Effector memory CD4-positive, alpha-beta T cell (primary cell): ENCODE measurements around the gene EPN2.
"Not testable (repeated sequence)": the region's sequence is repeated elsewhere in the genome, so short reads cannot be mapped to it uniquely, and the experiment has no call there.

Experiments
- DNase-seq, 3 donors: peaks; one replicate each; pipeline ENCODE4 v3.0.0-alpha.2; 2020
- H3K27ac ChIP-seq: 2 replicates; pipeline ENCODE4 v1.7.0; 2013; ENCODE audit warnings: mild to moderate bottlenecking, low read length, moderate library complexity; ENCODE audit not compliant: insufficient read depth, poor library complexity, severe bottlenecking
- H3K27me3 ChIP-seq: replicated peaks from 2 replicates; pipeline ENCODE4 v1.7.0; 2013; ENCODE audit warnings: mild to moderate bottlenecking, low read length; ENCODE audit not compliant: insufficient read depth, control insufficient read depth, poor library complexity, severe bottlenecking
- H3K36me3 ChIP-seq: 2 replicates; pipeline ENCODE4 v1.7.0; 2013; ENCODE audit warnings: mild to moderate bottlenecking, low read length, moderate library complexity; ENCODE audit not compliant: control insufficient read depth, insufficient read depth
- H3K4me1 ChIP-seq: 2 replicates; pipeline ENCODE4 v1.7.0; 2013; ENCODE audit warnings: low read length, mild to moderate bottlenecking; ENCODE audit not compliant: control insufficient read depth, insufficient read depth, poor library complexity, severe bottlenecking
- H3K4me3 ChIP-seq: 2 replicates; pipeline ENCODE4 v1.7.0; 2013; ENCODE audit warnings: low read length, low read depth, mild to moderate bottlenecking; ENCODE audit not compliant: insufficient read depth, poor library complexity, severe bottlenecking
- H3K9me3 ChIP-seq: 2 replicates; pipeline ENCODE4 v1.7.0; 2013; ENCODE audit warnings: mild to moderate bottlenecking, low read length, moderate library complexity; ENCODE audit not compliant: control insufficient read depth

EPN2 gene

DNA sequence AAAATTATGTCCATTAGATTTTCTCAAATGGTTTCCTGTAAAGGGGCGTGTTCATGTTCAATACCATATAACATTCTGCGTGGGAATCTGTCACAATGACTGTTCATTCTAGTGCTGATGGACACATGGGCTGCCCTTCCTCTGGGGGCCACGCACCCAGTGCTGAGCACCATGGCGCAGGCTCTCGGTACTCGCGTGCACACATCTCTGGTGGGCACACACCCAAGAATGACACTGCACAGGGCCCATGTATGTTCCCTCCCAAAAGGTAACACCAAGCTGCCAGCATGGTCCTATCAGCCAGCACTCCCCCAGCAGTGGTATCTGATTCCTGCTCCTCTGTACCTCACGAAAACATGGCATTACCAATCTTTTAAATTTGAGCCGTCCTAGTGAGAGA, 111.6 kb downstream of the EPN2 start:
- Histone ChIP-seq H3K27me3 (no peaks in the 10 kb centered on the region), H3K4me3 (no peak overlapping the region), H3K27ac (no peak overlapping the region), H3K9me3 (no peaks in the 10 kb centered on the region), H3K4me1 (no peaks in the 10 kb centered on the region), H3K36me3 (no peaks in the 10 kb centered on the region)
- DNase-seq: no peak

DNA sequence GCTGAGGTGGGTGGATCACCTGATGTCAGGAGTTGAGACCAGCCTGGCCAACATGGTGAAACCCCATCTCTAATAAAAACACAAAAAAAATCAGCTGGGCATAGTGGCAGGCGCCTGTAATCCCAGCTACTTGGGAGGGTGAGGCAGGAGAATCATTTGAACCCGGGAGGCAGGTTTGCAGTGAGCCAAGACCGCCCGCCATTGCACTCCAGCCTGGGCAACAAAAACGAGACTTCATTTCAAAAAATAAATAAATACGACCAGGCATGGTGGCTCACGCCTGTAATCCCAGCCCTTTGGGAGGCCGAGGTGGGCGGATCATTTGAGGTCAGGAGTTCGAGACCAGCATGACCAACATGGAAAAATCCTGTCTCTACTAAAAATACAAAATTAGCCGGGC, 116.2 kb downstream of the EPN2 start:
- H3K27me3 ChIP-seq, H3K27ac ChIP-seq, H3K9me3 ChIP-seq, H3K4me3 ChIP-seq, DNase-seq, H3K36me3 ChIP-seq, H3K4me1 ChIP-seq: not testable (repeated sequence)

DNA sequence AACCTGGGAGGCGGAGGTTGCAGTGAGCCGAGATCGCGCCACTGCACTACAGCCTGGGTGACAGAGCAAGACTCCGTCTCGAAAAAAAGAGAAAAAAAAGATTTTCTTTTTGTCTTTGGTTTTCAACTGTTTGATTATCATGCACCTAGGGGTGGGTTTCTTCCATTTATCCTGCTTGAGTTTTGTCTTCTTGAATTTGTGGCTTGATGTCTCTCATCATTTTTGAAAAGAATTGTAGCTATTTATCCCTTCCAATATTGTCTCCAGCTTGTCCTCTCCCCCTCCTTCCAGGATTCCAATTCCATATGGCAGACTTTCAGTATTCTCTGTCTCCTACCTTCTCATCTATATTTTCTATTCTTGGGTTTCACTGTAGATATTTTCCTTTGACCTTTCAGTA, 117.6 kb downstream of the EPN2 start:
- H3K36me3 ChIP-seq: no peaks in the 10 kb centered on the region
- no peaks in the 10 kb centered on the region for H3K9me3 ChIP-seq
- H3K4me3 ChIP-seq: no peak overlapping the region
- no peaks in the 10 kb centered on the region for H3K4me1 ChIP-seq
- H3K27me3 ChIP-seq: no peaks in the 10 kb centered on the region
- no peak for DNase-seq
- no peak overlapping the region for H3K27ac ChIP-seq

DNA sequence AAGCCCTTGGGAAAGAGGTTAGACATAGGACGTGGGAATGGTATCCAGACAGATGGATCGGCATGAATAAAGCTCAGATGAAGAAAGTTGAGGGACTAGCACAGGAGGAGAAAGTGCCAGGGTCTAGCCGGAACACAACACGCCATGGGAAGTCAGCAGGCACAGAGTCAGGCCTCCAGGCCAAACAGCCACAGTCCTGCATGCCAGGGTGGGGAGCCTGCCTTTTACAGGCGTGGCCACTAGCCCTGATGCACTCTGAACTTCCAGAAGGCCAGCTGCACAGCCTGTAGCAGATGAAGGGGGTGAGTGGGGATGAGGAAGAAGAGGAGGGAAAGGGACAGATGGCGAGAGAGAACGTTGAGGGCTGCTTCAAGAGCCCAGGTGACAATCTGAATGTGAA, 120.2 kb downstream of the EPN2 start:
- DNase-seq: no peak
- H3K27ac ChIP-seq: no peak overlapping the region

DNA sequence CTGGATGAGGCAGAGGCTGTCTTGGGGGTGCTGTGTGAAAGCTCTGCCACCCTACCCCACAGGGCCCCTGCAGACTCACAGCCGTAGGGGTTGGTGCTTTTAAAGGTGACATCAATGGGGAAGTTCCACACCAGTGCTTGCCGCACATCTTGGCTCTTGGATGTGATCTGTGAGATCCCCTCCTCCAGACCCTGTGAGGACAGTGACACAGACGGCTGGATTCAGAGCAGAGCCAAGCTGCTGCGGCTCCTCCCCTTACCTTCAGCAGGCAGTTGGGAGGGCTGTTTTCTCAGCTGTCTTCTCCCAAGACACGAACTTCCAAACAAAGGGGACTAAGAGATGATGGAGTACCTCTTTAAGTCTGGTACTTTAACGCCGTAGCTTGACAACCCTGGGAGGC, 120.6 kb downstream of the EPN2 start:
- DNase-seq: no peak
- Histone ChIP-seq H3K36me3 (no peaks in the 10 kb centered on the region), H3K4me1 (peaks cover 7% of the 10 kb centered on the region), H3K9me3 (no peaks in the 10 kb centered on the region), H3K4me3 (no peak overlapping the region), H3K27ac (no peak overlapping the region), H3K27me3 (no peaks in the 10 kb centered on the region)

More for the DNA sequence above, 120.2 kb downstream of the EPN2 start:
- Histone ChIP-seq H3K27me3 (no peaks in the 10 kb centered on the region), H3K4me3 (no peak overlapping the region), H3K9me3 (no peaks in the 10 kb centered on the region), H3K36me3 (no peaks in the 10 kb centered on the region), H3K4me1 (peaks cover 7% of the 10 kb centered on the region)

DNA sequence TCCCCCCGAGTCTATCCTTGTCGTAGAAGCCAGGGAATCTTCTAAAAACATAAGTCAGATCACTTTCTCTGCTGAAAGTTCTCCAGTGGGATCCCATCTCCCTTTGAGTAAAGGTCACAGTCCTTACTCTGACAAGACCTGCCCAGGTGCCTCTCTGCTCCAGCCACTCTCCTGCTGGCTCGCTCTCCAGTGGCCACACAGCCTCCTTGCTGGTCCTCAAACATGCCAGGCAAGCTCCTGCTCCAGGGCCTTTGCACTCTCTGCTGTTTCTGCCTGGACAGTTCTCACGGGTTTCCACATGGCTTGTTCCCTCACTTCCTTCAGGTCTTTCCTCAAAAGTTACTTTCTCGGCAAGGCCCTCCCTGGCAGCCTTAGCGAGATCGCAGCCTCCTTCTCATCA, 122.0 kb downstream of the EPN2 start:
- Histone ChIP-seq H3K36me3 (no peaks in the 10 kb centered on the region), H3K9me3 (no peaks in the 10 kb centered on the region), H3K4me3 (no peak overlapping the region), H3K4me1 (peaks cover 7% of the 10 kb centered on the region), H3K27me3 (no peaks in the 10 kb centered on the region), H3K27ac (no peak overlapping the region)
- DNase-seq: no peak

DNA sequence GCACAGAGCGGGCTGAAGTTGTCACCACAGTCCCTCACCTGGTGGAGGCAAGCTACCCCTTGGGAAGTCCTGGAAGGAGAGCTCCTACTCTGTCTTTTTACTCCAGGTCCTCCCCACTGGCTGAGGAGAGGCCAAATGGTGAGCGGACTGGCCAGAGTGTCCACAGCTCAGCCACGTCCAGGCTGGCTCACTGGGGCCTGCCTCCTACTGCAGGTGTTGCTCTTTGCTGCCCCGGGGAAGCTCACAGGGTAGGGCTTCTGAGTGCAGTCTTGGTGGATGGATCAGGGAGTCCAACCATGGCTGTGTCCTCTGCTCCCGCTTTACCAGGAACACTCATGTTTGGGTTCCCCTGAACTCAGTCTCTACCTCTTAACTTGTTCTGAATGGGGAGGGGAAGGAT, 122.7 kb downstream of the EPN2 start:
- Histone ChIP-seq H3K27ac (no peak overlapping the region), H3K36me3 (no peaks in the 10 kb centered on the region), H3K27me3 (no peaks in the 10 kb centered on the region), H3K9me3 (no peaks in the 10 kb centered on the region), H3K4me1 (peaks cover 7% of the 10 kb centered on the region), H3K4me3 (no peak overlapping the region)
- DNase-seq: no peak

DNA sequence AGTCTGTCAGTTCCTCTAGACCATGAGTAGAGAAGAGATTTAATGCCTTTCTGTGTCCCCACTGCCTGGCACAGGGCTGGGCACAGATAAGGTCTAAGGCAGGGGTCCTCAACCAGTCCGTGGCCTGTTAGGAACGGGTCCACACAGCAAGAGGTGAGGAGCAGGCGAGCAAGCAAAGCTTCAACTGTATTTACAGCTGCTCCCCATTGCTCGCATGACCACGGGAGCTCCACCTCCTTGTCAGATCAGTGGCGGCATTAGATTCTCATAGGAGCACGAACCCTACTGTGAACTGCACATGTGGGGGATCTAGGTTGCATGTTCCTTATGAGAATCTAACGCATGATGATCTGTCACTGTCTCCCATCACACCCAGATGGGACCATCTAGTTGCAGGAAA, 123.6 kb downstream of the EPN2 start:
- H3K36me3 ChIP-seq: no peaks in the 10 kb centered on the region
- no peak overlapping the region for H3K4me3 ChIP-seq
- no peaks in the 10 kb centered on the region for H3K9me3 ChIP-seq
- H3K4me1 ChIP-seq: peaks cover 7% of the 10 kb centered on the region
- H3K27me3 ChIP-seq: no peaks in the 10 kb centered on the region
- DNase-seq: no peak
- H3K27ac ChIP-seq: no peak overlapping the region

DNA sequence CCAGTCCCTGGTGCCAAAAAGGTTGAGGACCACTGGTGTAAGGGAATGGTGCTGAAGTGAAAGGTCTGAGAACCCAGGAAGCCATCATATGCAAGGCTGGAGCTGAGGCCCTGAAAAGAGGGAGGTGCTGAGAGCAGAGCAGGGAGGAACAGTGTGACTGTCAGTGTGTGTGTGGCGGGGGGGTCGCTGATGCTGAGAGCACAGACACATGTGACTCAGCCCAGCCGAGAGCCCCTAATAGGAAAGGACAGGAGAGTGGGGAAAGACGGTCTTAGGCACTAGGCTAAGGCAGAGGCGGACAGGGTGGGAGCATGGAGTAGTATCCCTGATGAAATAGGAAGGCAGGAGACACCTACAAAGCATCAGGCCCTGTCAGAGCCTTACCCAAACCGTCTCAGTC, 124.2 kb downstream of the EPN2 start:
- no peaks in the 10 kb centered on the region for H3K36me3 ChIP-seq
- H3K27me3 ChIP-seq: no peaks in the 10 kb centered on the region
- H3K27ac ChIP-seq: no peak overlapping the region
- no peaks in the 10 kb centered on the region for H3K9me3 ChIP-seq
- H3K4me1 ChIP-seq: peaks cover 7% of the 10 kb centered on the region
- DNase-seq: no peak
- no peak overlapping the region for H3K4me3 ChIP-seq

DNA sequence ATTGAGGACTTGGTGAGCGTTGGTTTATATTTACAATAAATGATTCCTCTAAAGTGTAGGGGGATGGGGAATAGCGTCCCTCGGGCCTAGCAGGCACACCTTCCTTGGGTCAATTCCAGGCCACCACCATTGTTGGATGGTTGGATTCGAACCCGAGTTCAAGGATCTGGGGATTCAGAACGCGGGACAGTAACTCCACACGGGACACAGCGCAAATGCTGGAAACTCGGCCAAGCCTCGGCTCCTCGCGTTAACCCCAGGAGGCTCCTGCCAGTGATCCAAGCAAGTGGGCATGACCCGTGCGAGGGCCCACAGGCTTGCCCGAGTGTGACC, 124.7 kb downstream of the EPN2 start:
- Histone ChIP-seq H3K27me3 (no peaks in the 10 kb centered on the region), H3K27ac (peak overlapping the region; percentile 74), H3K9me3 (no peaks in the 10 kb centered on the region), H3K4me1 (peaks cover 7% of the 10 kb centered on the region), H3K36me3 (no peaks in the 10 kb centered on the region), H3K4me3 (peak overlapping the region; percentile 88)
- no peak for DNase-seq
